Stimulated activated CD4-positive, alpha-beta T cell treated with anti-CD3 and anti-CD28 coated beads, Interleukin-4, amount 100 ng/mL, for 4 hours (primary cell): ENCODE data around the gene NDUFV1.
"Not testable (repeated sequence)": the region's sequence is repeated elsewhere in the genome, so short reads cannot be mapped to it uniquely, and the experiment has no call there.

Experiments used
- DNase-seq, 2 experiments: peaks; one replicate each; pipeline ENCODE4 v3.0.0-alpha.2; 2020

Gene NDUFV1

DNA sequence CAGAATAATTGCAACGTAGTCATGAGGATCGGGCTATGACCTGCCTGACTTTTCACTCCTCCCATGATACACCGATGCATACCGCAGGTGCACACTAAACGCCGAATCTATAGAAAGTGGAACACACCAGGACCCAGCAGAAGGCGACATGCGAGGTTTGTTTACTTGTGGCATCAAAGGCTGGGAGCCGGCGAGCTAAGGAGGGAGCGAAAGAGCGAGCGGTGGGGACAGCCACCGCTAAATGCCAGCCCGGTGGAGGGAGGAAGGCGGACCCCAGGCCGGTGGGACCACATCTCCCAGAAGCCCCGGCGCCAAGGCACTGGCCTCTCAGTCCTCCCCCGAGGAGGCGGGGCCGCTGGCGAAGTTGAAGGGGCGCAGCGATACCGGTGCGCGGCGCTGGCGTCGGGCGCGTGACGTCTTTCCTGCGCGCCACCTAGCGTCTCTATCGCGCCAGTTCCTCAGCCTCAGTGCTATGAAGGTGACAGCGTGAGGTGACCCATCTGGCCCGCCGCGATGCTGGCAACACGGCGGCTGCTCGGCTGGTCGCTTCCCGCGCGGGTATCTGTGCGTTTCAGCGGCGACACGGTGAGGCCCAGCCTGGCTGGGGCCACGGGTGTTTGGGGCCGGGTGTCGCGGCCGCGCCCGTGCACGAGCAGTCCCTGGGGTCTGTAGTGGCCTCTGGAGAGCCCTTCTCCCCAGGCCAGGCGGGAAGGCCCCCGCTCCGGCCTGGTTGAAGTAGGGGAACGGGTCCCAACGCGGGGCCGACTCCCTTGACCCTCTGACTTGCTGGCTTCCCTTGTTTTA is at the start of gene NDUFV1:
TSS of gene NDUFV1 (plus strand) at position 445 of the 804 bp plus-strand sequence. CDS start at position 514, 69 bp downstream.
- peak; percentile 95 to 97 for DNase-seq

DNA sequence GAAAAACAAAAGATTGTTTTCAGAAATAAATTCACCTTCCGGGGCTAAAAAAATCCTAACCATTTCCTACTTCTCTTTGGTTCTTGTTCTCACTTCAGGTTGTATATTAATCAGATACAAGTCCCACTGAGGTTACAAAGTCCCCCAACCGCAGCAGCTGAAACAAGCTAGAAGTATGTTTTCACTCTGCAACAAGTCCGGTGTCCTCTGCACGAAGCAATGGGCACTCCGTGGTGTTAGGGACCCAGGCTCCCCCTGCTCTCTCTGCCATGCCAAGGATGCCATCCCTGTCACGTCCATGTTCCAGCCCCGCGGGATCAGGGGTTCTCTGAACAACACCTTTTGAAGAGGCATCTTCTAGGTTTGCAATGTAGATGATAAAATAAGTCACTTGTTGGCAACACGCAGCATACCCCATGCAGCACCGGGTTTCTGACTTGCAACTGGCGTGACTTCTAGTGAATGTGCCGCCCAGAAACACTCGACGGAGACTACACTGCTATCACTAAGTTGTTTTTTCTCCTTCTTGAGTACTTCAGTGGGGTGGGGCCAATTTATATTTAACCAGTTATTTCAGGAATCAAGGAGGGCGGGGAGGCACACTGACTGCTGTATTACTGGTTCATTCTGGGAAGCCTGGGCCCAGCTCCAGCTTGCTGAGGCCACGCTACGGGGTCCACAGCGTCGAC is 48.5 kb upstream of the NDUFV1 start:
- no peak for DNase-seq

DNA sequence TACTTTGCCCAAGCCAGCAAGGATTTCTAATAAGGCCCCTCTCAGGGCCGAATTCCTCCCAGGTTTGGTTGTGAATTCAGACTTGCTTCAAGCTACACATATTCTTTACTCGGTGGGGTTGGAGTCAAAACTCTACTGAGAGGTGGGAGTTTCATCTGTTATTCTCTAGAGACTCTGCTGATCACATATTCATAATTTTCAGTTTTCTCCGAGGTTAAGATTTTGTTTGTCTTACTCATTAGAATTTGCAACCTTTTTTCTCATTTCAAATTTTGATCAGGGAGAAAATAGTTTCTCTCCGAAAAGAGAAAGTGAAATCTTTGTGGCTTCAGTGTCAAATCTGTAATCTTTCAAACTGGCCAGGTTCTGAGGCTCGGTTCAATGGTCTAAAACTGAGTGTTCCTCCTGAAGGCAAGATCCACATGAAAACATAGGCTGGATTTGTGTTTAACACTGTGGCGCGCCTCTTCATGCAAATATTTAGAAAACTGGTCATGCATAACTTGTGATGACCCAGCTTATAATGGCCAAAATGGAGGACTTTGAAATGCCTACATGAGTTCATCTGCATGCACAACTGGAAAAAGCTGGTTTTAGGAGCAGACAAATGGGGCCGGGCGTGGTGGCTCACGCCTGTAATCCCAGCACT is 44.6 kb upstream of the NDUFV1 start:
- no peak for DNase-seq

DNA sequence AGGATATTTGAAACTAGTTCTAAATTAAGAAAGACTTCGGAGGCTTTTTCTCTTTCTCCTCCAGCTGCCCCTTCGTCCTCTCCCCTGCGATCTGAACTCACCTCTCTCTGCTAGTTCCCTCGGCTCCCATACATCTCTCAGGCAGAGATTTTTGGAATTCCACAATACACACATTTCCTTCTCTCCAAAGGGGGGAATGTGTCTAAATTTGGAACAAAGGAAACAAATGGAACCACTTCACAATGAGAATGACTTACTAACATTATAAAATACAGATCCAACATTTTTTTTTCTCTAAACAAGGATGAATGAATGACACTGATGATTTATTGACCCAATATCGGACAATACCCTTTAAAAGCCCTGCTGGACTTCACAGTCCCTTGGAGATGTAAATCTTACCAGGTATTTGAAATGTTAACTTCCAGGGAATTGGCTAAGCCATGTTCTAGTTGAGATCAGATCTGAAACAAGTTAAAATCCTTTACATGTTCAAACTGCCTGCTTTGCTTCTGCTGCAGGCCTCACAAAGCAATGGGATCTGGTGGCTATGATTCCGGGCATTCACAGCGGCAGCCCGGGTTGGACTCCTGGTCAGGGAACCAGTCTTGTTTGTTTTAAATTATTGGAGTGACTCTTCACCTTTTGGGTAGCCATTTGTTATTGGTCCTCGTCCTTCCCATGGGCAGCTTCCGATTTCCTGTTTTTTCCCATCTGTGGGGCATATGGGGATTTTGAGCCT is 43.6 kb upstream of the NDUFV1 start:
- DNase-seq: no peak

DNA sequence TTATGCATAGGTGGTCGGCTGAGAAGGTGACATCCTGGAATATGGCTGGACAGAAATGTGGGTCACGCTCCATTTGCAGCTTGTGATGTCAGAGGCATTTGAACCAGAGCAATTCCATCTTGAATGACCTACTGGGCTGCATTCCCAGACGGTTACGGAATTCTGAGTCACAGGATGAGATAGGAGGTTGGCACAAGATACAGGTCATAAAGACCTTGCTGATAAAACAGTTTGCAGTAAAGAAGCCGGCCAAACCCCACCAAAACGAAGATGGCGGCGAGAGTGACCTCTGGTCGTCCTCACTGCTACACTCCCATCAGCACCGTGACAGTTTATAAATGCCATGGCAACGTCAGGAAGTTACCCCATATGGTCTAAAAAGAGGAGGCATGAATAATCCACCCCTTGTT is 43.0 kb upstream of the NDUFV1 start:
- DNase-seq: not testable (repeated sequence)

DNA sequence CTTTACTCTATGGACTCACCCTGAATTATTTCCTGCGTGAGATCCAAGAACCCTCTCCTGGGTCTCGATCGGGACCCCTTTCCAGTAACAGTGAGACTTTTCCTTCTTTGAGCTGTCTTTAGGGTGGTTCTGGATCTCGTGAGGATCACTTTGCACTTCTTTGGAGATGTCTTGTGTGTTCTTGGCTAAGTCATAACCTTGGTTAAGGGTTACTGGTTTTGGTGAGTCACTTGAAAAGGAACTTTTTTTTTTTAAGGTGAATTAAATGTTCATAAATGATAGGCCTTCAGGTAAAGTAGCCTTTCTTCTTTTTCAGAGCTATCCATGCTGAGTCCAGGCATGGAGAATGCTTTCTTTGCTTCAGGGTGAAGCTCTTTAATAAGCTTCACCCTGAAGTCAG is 42.5 kb upstream of the NDUFV1 start:
- no peak for DNase-seq

DNA sequence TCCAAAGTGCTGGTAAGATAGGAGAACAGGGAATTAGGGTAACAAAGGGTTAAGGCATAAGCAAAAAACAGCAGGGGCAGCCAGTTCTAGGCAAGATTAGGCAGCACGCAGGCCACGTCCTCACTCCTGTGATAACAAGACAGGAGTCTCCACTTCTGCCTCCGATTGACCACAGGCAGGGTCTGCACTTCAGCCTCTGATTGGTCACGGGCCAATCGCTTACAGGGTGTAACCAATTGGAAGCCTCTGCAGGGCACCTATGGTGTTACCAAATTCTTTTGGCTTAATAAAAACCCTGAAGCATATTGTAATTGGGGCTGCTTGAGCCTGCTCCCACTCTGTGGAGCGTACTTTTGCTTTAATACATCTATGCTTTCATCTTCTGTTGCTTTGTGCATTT is 35.3 kb upstream of the NDUFV1 start:
- no peak for DNase-seq

DNA sequence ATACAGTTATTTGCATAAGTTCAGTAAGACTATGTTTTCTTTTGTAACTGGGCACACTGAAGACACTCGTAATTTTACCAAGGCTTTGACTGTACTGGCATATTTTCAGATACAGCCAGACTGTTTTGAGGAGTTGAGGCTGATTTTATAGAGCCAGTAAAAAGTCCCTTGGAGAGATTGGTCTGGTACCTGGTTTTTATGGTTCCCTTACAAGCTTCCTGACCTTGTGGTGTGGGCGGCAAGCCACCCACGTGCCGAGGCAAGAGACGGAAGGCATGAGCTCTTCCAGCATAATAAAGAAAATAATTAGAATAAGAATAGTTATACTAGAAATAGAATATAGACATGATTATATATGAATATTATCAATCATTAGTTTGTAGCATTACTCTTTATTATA is 34.4 kb upstream of the NDUFV1 start:
- DNase-seq: no peak

DNA sequence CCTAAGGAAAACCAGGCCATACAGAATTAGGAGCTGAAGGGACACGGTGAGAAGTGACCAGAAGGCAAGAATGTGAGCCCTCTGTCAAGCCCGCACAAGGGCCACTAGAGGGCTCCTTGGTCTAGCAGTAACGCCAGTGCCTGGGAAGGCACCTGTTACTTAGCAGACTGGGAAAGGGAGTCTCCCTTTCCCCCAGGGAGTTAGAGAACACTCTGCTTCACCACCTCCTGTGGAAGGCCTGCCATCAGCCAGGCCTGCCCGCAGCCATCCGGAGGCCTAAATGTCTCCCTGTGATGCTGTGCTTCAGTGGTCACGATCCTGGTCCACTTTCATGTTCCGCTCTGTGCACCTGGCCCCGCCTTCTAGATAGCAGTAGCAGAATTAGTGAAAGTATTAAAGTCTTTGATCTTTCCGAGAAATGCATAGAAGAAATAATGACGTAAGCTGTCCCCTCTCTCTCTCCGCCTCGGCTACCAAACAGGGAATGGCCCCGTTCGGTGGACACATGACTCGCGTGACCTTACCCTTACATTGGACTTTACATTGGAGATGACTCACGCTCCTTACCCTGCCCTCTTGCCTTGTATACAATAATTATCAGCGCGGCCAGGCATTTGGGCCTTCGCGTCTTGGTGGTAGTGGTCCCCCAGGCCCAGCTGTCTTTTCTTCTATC is 33.9 kb upstream of the NDUFV1 start:
- peak; percentile 25 to 33 for DNase-seq

DNA sequence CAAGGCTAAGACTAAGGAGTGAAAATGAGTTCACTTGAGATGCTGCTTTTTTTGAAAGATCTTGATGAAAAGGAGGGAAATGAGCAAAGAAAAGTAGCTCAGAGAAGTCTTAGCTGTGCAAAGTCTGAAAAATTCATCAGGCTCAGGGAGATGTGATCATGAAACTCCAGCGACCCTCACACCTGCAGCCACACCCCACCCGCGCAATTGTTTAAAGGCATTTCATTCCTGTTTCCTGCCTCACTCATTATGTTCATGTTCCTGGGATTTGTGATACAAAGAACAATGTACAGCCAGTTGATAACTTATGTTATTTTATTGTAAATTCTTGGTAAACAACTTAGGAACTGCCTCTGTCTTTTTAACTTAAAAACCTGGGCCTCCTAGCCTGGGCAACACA is 31.8 kb upstream of the NDUFV1 start:
- no peak for DNase-seq

DNA sequence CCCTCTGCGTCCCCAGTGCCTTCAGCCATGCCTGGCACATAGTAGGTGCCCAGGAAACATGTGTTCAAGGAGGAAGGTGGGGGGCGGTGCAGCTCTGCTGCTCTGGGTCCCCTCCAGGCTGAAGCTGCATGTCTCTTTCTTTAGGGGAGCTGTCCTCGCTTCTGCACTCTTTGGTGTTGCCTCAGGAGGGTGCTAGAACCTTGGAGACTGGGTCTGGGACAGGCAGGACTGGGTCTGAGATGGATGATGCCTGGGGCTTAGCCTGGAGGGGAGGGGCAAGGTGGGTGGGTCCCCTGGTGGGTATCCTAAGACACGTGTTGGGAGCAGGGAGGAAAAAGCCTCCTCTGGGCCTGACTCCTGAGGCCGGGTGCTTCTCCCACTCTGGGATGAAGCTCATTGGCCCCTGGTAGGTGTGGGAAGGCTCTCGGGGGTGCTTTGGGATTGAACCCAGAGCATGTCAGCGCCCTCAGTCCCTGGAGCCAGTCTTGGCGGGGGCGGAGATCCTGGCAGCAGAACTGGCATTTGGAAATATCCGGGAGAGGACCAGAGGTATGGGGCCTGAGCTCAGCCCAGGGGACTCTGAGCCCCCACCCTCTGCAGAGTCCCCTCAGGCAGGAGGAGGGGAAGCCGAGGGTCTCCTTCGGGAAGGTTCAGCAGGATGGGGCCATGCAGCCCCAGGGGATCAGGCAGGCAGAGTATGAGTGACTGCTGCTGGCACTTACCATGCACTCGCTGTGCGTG is 29.8 kb upstream of the NDUFV1 start:
- DNase-seq: no peak

DNA sequence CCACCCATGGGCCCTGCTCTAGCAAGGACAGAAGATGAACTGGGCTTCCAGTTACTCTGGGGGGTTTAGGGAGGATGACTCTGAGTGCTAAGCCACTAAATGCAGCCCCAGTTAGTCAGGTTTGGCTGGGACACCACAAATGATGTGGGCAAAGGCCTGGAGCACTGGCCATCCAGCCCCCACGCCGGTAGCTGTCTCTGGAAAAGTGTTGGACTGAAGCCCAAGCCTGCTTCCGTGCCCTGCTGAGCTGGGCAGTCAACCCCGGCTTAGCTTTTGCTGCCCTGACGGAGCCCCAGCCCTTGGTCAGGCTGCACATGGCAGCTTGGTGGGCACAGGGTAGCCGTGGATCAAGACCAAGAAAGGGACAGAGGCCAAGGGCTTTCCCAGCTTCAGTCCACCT is 28.8 kb upstream of the NDUFV1 start:
- DNase-seq: no peak

DNA sequence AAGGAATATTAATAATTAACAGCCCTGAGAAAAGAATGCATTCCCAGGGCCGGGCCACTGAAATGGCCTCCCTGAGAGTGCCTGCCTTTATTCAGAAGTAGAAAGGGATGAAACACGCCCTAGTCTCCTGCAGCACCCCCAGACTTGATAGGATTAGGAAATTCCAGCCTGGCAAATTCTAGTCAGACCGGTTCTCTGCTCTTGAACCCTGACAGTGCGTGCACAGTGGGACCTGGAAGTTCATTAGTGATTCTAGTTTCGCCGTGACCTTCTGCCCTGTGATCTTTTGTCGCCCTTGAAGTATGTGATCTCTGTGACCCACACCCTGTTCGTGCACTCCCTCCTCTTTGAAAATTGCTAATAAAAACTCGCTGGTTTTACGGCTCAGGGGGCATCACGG is 25.3 kb upstream of the NDUFV1 start:
- DNase-seq: no peak

DNA sequence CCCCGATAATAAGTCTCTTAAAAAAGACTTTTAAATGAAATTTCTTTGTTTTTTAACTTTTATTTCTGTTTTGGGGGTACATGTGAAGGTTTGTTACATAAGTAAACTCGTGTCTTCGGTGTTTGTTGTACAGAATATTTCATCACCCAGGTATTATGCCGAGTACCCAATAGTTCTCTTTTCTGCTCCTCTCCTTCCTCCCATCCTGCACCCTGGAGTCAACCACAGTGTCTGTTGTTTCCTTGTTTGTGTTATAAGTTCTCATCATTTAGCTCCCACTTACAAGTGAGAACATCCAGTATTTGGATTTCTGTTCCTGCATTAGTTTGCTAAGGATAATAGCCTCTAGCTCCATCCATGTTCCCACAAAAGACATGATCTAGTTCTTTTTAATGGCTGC is 24.7 kb upstream of the NDUFV1 start:
- DNase-seq: no peak

DNA sequence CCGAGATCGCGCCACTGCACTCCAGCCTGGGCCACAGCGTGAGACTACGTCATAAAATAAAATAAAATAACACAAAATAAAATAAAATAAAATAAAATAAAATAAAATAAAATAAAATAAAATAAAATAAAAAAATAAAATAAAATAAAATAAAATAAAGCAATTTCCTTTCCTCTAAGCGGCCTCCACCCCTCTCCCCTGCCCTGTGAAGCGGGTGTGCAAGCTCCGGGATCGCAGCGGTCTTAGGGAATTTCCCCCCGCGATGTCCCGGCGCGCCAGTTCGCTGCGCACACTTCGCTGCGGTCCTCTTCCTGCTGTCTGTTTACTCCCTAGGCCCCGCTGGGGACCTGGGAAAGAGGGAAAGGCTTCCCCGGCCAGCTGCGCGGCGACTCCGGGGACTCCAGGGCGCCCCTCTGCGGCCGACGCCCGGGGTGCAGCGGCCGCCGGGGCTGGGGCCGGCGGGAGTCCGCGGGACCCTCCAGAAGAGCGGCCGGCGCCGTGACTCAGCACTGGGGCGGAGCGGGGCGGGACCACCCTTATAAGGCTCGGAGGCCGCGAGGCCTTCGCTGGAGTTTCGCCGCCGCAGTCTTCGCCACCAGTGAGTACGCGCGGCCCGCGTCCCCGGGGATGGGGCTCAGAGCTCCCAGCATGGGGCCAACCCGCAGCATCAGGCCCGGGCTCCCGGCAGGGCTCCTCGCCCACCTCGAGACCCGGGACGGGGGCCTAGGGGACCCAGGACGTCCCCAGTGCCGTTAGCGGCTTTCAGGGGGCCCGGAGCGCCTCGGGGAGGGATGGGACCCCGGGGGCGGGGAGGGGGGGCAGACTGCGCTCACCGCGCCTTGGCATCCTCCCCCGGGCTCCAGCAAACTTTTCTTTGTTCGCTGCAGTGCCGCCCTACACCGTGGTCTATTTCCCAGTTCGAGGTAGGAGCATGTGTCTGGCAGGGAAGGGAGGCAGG is 23.2 kb upstream of the NDUFV1 start, which contains the start of gene GSTP1:
TSS of gene GSTP1 (plus strand) at position 566 of the 958 bp plus-strand sequence. CDS start at position 598, 32 bp downstream.
- peak; percentile 74 to 86 for DNase-seq

DNA sequence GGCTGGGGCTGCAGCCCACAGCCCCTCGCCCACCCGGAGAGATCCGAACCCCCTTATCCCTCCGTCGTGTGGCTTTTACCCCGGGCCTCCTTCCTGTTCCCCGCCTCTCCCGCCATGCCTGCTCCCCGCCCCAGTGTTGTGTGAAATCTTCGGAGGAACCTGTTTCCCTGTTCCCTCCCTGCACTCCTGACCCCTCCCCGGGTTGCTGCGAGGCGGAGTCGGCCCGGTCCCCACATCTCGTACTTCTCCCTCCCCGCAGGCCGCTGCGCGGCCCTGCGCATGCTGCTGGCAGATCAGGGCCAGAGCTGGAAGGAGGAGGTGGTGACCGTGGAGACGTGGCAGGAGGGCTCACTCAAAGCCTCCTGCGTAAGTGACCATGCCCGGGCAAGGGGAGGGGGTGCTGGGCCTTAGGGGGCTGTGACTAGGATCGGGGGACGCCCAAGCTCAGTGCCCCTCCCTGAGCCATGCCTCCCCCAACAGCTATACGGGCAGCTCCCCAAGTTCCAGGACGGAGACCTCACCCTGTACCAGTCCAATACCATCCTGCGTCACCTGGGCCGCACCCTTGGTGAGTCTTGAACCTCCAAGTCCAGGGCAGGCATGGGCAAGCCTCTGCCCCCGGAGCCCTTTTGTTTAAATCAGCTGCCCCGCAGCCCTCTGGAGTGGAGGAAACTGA is 22.4 kb upstream of the NDUFV1 start:
- peak in 1 of 2 experiments; percentile 30 for DNase-seq

DNA sequence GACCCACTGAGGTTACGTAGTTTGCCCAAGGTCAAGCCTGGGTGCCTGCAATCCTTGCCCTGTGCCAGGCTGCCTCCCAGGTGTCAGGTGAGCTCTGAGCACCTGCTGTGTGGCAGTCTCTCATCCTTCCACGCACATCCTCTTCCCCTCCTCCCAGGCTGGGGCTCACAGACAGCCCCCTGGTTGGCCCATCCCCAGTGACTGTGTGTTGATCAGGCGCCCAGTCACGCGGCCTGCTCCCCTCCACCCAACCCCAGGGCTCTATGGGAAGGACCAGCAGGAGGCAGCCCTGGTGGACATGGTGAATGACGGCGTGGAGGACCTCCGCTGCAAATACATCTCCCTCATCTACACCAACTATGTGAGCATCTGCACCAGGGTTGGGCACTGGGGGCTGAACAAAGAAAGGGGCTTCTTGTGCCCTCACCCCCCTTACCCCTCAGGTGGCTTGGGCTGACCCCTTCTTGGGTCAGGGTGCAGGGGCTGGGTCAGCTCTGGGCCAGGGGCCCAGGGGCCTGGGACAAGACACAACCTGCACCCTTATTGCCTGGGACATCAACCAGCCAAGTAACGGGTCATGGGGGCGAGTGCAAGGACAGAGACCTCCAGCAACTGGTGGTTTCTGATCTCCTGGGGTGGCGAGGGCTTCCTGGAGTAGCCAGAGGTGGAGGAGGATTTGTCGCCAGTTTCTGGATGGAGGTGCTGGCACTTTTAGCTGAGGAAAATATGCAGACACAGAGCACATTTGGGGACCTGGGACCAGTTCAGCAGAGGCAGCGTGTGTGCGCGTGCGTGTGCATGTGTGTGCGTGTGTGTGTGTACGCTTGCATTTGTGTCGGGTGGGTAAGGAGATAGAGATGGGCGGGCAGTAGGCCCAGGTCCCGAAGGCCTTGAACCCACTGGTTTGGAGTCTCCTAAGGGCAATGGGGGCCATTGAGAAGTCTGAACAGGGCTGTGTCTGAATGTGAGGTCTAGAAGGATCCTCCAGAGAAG is 21.6 kb upstream of the NDUFV1 start:
- DNase-seq: no peak

DNA sequence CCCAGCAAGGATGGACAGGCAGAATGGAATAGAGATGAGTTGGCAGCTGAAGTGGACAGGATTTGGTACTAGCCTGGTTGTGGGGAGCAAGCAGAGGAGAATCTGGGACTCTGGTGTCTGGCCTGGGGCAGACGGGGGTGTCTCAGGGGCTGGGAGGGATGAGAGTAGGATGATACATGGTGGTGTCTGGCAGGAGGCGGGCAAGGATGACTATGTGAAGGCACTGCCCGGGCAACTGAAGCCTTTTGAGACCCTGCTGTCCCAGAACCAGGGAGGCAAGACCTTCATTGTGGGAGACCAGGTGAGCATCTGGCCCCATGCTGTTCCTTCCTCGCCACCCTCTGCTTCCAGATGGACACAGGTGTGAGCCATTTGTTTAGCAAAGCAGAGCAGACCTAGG is 20.8 kb upstream of the NDUFV1 start:
- DNase-seq: no peak
